Stimulated activated CD8-positive, alpha-beta memory T cell treated with anti-CD3 and anti-CD28 coated beads, Interleukin-12 subunit alpha, Interleukin-12 subunit beta, amount 100 ng/mL, for 4 hours (primary cell): ENCODE results near the gene LRRC75A.

Experiments
- DNase-seq: peaks from one replicate; pipeline ENCODE4 v3.0.0-alpha.2; 2020; ENCODE audit warnings: low read depth

The LRRC75A gene

GRCh38 chr17:16493531-16494046 lies 1.6 kb upstream of the LRRC75A start:
- DNase-seq = no peak

DNA sequence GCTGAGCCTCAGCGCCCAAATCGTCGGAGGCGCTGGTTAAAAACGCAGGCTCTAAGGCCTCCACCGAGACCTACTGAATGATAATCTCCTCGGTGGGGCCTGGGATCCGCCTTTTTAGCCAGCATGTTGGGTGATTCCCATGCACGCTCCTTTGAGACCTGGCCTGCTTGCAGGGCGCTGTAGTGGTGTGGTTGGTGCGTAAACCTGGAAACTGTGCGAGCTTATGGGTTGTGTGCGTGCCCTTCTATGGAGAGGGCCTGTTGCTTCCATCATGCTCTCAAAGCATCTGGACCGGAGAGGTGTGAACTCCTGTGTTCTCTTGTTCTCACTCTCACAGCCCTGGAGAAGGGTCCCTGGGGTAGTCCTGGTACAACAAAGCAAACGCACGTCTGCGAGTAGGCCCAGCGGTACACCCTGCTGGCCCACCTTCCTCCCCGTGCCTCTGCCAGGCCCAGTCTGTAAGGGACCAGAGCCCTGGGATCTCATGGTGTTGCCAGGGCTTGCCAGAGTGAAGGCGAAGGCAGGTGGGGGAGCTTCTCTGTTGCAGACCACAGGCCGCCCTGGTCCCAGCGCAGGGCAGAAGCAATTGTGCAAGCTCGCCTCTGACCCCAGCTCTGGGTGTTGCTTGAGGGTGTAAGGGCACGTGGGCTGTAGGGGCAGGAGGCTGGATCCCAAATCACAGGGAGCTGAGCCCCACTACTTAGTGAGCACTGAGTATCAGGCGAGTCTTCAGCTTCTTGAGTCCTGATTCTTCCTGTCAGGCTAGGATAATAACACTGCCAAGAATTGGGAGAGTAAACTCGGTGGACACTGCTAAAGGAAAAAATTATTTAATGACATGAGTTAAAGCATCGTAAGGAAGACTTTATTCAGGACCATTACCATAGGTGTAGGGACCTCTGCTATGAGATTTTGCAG lies 879 bp upstream of the LRRC75A start:
- DNase-seq = no peak

DNA sequence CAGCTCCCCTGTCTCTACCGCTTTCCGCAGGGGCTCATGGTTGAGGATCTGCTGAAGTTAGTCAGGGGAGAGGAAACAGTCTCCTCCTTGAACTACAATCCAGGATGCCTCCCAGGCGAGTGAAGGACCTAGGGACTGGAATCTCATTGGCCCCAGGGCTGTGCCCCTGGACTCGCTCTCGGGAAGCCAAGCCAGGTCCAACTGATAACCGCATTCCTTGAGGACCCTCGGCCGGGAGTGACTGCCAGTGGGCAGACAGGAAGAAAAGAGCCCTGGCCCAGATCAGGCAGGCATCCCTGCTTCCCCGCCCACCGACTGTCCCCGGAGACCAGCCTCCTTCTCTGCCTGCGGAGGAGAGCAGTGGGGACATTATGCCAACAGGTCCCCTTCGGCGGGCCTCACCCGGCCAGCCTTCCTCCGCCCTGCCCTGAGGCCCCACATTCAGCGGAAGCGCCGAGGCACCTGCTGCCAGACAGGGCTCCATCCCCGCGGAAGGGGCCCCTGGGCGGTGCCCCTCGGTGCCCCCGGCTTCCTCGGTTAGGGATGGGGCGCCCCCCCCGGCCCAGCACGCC lies 776 bp downstream of the LRRC75A start:
- peak; percentile 12 for DNase-seq

- no peak for DNase-seq
Measured at GRCh38 chr17:16489431-16489830, 2.6 kb downstream of the LRRC75A start.

DNA sequence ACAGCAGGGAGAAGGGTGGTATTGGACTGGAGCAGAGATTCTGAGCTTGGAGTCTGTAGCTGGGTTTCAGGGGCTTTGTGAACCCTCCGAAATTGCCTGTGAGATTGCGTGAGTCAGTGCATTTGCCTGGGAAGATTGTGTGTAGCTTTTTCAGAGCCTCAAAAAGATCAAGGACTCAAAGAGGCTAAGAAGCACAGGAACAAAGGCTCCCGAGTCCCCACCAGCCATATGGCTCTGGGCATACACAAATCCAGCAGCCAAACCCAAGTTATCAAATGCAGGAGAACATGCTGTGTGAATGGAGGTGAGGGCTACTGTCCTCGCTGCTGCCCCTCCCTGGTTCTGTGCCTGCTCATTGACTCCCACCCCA lies 3.0 kb downstream of the LRRC75A start:
- no peak for DNase-seq

DNA sequence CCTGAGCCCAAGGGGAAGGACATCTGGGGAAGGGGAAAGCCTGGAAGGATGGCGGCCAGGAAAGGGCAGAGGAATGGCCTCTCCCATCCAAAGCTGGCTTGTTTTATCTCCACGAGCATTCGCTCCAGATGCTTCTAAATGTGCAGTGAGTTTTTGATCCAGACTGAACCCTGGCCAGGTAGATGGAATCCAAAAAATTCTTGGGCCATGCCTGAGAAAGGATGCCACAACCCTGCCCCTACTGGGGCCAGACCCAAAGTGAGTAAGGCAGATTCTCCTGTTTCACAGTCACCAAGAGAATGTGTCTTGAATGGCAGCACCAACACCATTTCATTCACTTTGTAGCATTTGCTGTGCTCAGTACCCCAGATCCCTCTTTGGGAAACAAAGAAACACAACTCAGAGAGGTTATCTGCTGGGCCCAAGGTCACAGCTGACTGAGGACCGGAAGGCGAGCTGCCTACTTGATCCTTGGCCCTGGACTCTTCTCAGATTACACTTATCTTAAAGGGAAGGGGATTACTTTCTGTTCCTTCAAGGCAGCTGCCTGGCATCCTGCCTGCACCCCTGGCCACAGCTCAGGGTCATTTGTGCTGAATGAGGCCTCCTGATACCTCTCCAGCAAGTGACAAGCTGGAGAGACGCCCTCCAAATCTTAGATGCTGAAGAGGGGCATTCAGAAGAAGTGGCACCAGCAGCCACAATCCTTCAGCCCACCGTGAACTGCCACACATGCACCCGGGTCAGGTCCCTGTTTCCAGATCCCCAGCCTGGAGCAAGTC lies 3.6 kb downstream of the LRRC75A start:
- DNase-seq = no peak

DNA sequence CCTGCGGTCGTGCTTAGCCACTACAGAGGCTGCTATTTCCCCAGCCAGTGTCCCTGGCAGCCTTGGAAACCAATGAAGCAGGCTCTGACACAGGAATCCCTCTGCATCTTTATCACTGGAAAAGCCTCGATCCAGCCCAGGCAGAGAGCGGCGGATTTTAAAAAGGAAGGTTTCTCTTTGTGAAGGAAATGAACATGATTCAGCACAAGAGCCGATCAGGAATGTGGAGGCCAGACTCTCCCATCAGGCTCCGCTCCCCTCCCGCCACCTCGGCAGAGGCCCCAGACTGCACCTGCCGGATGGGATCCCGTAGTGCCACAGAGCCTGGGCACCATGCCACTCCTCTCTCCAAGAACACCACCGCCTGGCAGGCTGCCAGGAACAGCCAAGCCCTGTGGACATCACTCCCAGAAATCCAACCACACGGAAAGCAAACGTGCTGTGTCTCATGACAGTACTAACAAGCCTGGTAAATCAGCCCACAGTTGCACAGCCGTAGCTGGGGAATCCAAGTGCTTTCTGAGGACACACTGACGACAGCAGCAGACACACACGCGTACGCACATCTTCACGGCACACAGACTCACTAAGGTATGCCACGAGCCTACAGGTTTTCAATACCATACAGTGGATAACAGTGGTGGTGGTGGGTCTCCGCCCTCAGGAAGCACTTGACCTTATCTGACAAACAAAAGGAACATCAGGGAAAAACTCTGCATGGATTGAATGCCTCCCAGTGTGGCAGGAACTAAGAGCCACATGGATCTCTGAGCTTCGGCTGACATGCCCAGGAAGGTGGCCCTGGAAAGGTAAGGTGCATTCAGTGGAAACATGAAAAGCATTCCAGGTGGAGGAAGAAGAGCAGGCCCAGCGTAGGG lies 5.4 kb downstream of the LRRC75A start:
- no peak for DNase-seq

GRCh38 chr17:16484445-16485175 lies 7.4 kb downstream of the LRRC75A start:
- DNase-seq = no peak

- DNase-seq = no peak
Measured at GRCh38 chr17:16483021-16483645, 8.9 kb downstream of the LRRC75A start.

- no peak for DNase-seq
Measured at GRCh38 chr17:16482253-16482652, 9.7 kb downstream of the LRRC75A start.

GRCh38 chr17:16480995-16481394 lies 11.0 kb downstream of the LRRC75A start:
- DNase-seq = no peak

GRCh38 chr17:16479264-16479663 lies 12.7 kb downstream of the LRRC75A start:
- no peak for DNase-seq

- no peak for DNase-seq
Measured at GRCh38 chr17:16478649-16479048, 13.3 kb downstream of the LRRC75A start.

DNA sequence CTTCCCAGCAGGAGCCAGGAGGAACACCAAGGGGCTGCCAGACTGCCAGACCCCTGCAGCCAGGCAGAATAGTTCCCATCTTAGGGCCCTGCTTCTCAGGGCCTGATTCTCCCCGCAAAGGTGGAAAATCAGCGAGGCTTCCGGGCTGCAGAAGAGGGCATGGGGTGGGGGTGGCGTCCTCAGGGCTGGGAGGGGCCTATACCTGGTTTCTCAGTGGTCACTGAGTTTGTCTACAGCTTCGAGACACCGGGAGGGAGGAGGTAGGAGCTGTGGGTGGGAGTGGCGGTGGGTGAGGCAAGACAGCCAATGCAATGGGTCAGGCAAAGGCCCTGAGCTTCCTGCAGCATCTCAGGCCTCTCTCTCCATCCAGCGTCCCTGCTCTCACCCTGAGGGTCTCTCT lies 14.3 kb downstream of the LRRC75A start:
- no peak for DNase-seq

DNA sequence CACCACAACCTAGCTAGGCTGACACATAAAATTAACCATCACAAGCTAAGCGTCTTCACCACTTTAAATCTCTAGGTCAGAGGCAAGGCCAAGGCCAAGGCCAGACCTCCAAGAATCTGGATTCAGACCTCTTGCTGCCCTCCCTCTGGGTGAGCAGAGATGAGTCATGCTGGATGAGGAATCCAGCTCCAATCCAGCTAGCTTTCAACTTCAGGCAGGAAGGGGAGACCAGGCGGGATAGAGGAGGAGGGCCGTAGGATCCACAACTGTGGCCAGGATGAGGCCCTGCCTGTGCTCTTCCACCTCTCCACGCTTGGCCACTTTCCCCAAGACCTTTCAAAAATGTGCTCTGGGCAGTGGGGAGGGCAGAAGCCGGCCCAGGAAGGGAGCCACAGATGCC lies 14.7 kb downstream of the LRRC75A start:
- no peak for DNase-seq

DNA sequence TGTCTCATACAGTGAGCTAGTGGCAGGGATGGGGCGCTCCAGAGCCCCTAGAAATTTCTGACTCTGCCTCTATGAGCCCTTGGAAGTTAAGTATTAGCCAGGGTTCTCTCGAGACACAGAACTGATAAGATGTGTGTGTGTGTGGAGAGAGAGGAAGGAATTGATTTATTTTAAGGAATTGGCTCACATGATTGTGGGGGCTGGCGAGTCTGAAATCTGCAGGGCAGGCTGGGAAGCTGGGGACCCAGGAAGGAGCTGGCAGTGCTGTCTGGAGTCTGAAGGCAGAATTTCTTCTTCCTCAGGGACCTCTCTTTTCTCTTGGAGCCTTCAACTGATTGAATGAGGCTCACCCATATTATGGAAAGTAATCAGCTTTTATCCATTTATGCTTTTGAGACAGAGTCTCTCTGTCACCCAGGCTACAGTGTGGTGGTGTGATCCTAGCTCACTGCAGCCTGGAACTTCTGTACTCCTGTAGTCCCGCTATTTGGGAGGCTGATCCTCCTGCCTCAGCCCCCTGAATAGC lies 16.8 kb downstream of the LRRC75A start:
- no peak for DNase-seq

- DNase-seq = no peak
Measured at GRCh38 chr17:16474012-16474725, 17.8 kb downstream of the LRRC75A start.

DNA sequence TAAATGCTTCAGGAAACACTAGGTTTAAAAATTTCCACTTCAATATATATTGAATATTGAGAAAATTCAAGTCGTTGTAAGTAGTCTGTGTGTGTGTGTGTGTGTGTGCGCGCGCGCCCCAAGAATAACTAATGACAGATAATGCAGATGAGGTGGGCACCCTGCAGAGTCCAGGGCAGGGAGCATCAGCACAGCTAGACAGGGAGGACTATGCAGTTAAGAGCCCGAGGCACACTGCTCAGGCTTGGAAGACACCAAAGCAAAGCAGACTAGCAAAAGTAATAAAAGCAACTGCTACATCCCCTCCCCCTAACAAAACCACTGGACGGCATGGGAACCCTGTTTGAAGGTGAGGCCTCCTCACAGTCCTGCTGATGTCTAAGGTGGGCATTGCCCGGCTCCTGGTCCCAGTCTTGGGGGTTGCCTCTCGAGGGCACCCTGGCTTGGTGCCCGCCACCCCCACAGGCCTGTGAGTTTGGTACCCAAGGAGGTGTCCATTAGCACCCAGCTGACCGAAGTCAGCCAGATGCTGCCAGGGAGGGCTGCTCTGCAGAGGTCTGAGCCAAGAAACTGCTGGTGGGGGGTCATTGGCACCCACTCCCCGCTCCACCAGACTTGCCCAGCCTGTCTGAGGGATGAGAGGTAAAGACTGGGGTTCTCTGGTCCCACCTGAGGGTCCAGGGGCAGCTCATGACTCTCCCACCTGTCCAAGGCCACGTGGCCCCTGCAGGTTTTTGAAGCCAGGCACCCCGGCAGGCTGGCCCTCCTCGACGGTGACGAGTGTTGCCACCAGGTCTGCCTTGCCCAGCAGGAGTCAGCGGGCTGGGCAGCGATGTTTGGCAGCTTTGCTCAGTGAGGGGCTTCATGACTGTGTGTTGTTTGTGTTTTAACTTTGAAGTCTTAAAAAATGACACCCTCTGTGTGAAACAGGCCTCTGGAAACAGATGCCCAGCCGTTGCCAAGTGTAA lies 18.7 kb downstream of the LRRC75A start:
- DNase-seq = no peak
